CD4-positive, alpha-beta T cell (primary cell): ENCODE results near the gene ESYT1. TPM values are rescaled to one million over a fixed set of nuclear protein-coding genes. Genes with fewer than 3 reads are reported as not detected.

Source experiments
- ATAC-seq: fragments of 200-7000 bp; cut with Tn5 transposase; one replicate; pipeline ENCODE4 v1.10.0; 2022; ENCODE audit warnings: mild to moderate bottlenecking; ENCODE audit not compliant: poor library complexity
- CTCF ChIA-PET: fragments of 350-600 bp; sonication (Branson Sonifier 250); formaldehyde crosslinking; loops from one replicate; lab custom pipeline; 2021; ENCODE audit warnings: antibody characterized with exemption, inconsistent platforms; lab: Charles Lee
- POLR2A ChIA-PET: fragments of 350-600 bp; sonication (Branson Sonifier 250); formaldehyde crosslinking; loops from one replicate; lab custom pipeline; 2021; ENCODE audit warnings: antibody characterized with exemption, inconsistent platforms; lab: Charles Lee
- DNase-seq, 14 experiments: peaks; one replicate each; pipeline ENCODE4 v3.0.0-alpha.2; 2013 to 2020; ENCODE audit warnings: mixed read lengths in 2 of 14
- H3K27ac ChIP-seq, 2 donors: one replicate each; pipeline versions ENCODE4 v1.5.1 to v1.7.0; 2013; ENCODE audit warnings: low read length in 2 of 2, low read depth in 1 of 2, mild to moderate bottlenecking in 1 of 2
- H3K27me3 ChIP-seq, 2 experiments: 1 replicate in 1 of 2; 2 replicates in 1 of 2; pipeline versions ENCODE4 v1.6.1 to v1.7.0; 2013; ENCODE audit warnings: low read length in 2 of 2, control low read depth in 1 of 2, mild to moderate bottlenecking in 1 of 2, moderate library complexity in 1 of 2; ENCODE audit not compliant: insufficient read depth in 2 of 2, control insufficient read depth in 1 of 2
- H3K36me3 ChIP-seq: one replicate; pipeline ENCODE4 v1.6.1; 2013; ENCODE audit warnings: low read length, control low read depth; ENCODE audit not compliant: insufficient read depth
- H3K4me1 ChIP-seq: one replicate; pipeline ENCODE4 v1.6.1; 2013; ENCODE audit warnings: low read length, control low read depth; ENCODE audit not compliant: insufficient read depth
- H3K4me3 ChIP-seq: one replicate; pipeline ENCODE4 v1.5.1; 2013; ENCODE audit warnings: mild to moderate bottlenecking, low read length, moderate library complexity
- H3K9me3 ChIP-seq, 2 experiments: 1 replicate in 1 of 2; 2 replicates in 1 of 2; pipeline versions ENCODE4 v1.6.1 to v1.7.0; 2013; ENCODE audit warnings: low read length in 2 of 2, mild to moderate bottlenecking in 2 of 2, control low read depth in 1 of 2, moderate library complexity in 1 of 2; ENCODE audit not compliant: control insufficient read depth in 1 of 2, insufficient read depth in 1 of 2
- H3K27ac Mint-ChIP-seq: one replicate; pipeline ENCODE4 v1.8.0; 2020; ENCODE audit warnings: mixed read lengths
- H3K27me3 Mint-ChIP-seq: one replicate; pipeline ENCODE4 v1.8.0; 2021; ENCODE audit warnings: mixed read lengths
- H3K36me3 Mint-ChIP-seq: one replicate; pipeline ENCODE4 v1.8.0; 2021; ENCODE audit warnings: low read depth, mixed read lengths
- H3K4me1 Mint-ChIP-seq: one replicate; pipeline ENCODE4 v1.8.0; 2021; ENCODE audit warnings: low read depth, mixed read lengths
- H3K4me3 Mint-ChIP-seq: one replicate; pipeline ENCODE4 v1.8.0; 2020; ENCODE audit warnings: mild to moderate bottlenecking, mixed read lengths
- H3K9me3 Mint-ChIP-seq: one replicate; pipeline ENCODE4 v1.8.0; 2020; ENCODE audit warnings: mixed read lengths
- CTCF ChIP-seq: fragments of 200-600 bp; IDR thresholded peaks from one replicate; pipeline ENCODE4 v1.8.0; 2022; ENCODE audit warnings: antibody characterized with exemption, mild to moderate bottlenecking
- intact Hi-C, 2 experiments: fragments of 100-400 bp; cut with DNase I in 1 of 2; cut with micrococcal nuclease in 1 of 2; formaldehyde crosslinking; loops; one replicate each; pipeline versions ENCODE4 v1.15.1 to v1.9.0; 2023 to 2025; cut with DNase I, micrococcal nuclease
- total RNA-seq, 174 experiments: library from RNA in 2 of 174; stranded (reverse) in 2 of 174; gene quantifications; one replicate each; pipeline ENCODE4 v1.2.3 and lab custom pipeline; 2021 to 2026

ESYT1 gene
- total RNA-seq, 2 experiments from 2014 or later: 88.5 to 90.3 TPM

- Histone ChIP-seq H3K27ac (peak overlapping the region; percentile 65 to 75), H3K36me3 (peaks cover 32% of the 10 kb centered on the region), H3K9me3 (no peaks in the 10 kb centered on the region), H3K27me3 (no peaks in the 10 kb centered on the region), H3K4me1 (peaks cover 33% of the 10 kb centered on the region), H3K4me3 (peak overlapping the region; percentile 96)
- ChIA-PET POLR2A (interaction anchor here (0.6 to 4.1 kb wide), 21 partner anchors 11 to 499 kb away, joined by 3 to 116 read pairs (median 9); partner anchors contain the start of genes ANKRD52, COQ10A, ESYT1 and MYL6), CTCF (interaction anchor here (0.7 to 4.7 kb wide), 17 partner anchors 8 to 145 kb away, joined by 3 to 138 read pairs (median 9); partner anchors contain the start of genes ANKRD52, ESYT1, MYL6B and RPL41)
- peak in 4 of 14 experiments; percentile 6 to 44 (median 8) for DNase-seq
- Mint-ChIP-seq H3K4me3 (peak overlapping the region; percentile 96), H3K9me3 (no peaks in the 10 kb centered on the region), H3K36me3 (peaks cover 62% of the 10 kb centered on the region), H3K27ac (peak overlapping the region; percentile 99), H3K27me3 (peaks cover 5% of the 10 kb centered on the region), H3K4me1 (peaks cover 46% of the 10 kb centered on the region)
- no peak for TF ChIP-seq CTCF
- peak; percentile 12 for ATAC-seq
- intact Hi-C loops: loop anchor here (1.0 to 5.0 kb wide), 9 partner anchors 28 to 446 kb away; partner anchors contain the start of genes MYL6B (in 2 of the 2), GDF11 (in 1 of the 2) and ZC3H10 (in 1 of the 2)
These were observed 60.7 kb downstream of the ESYT1 start for GRCh38 chr12:56188778-56189098.

GRCh38 chr12:56189099-56189917 is 61.2 kb downstream of the ESYT1 start, which contains the start of gene SMARCC2:
Gene SMARCC2 (minus strand): TSS chr12:56189483. CDS start chr12:56189461, 22 bp downstream.
- no peaks in the 10 kb centered on the region for H3K9me3 Mint-ChIP-seq

More at GRCh38 chr12:56189099-56189917, 61.2 kb downstream of the ESYT1 start, which contains the start of gene SMARCC2:
- Histone ChIP-seq H3K4me3 (peak within 1 kb of the TSS; percentile 96), H3K27ac (peak within 1 kb of the TSS; percentile 87 to 93), H3K9me3 (no peaks in the 10 kb centered on the region), H3K36me3 (peaks cover 26% of the 10 kb centered on the region), H3K27me3 (no peaks in the 10 kb centered on the region), H3K4me1 (peaks cover 33% of the 10 kb centered on the region)
- ChIA-PET CTCF (interaction anchor here (0.6 to 4.7 kb wide), 47 partner anchors 8 to 451 kb away, joined by 3 to 138 read pairs (median 4); partner anchors contain the start of genes ANKRD52, CNPY2, COQ10A and ERBB3), POLR2A (interaction anchor here (0.6 to 4.1 kb wide), 43 partner anchors 8 to 499 kb away, joined by 3 to 116 read pairs (median 5); partner anchors contain the start of genes ANKRD52, CNPY2, COQ10A and ESYT1)
- Mint-ChIP-seq H3K27me3 (peaks cover 5% of the 10 kb centered on the region), H3K27ac (peak within 1 kb of the TSS; percentile 99), H3K36me3 (peaks cover 56% of the 10 kb centered on the region), H3K4me1 (peaks cover 46% of the 10 kb centered on the region), H3K4me3 (peak within 1 kb of the TSS; percentile 99)
- intact Hi-C loops: loop anchor here (2.0 to 5.0 kb wide), 7 partner anchors 29 to 447 kb away; partner anchors contain the start of genes MYL6B (in 2 of the 2), GDF11 (in 1 of the 2) and ZC3H10 (in 1 of the 2)
- DNase-seq (peak; percentile 71 to 95 (median 80)), ATAC-seq (peak; percentile 77)
- TF ChIP-seq CTCF: peak; percentile 64
